Measurements from ENCODE around the gene DPH1.
A peak's percentile ranks its signal among the peaks of the same experiment; 100 is the strongest.

DPH1 gene

GRCh38 chr17:2015314-2015713 is 14.6 kb upstream of the DPH1 start:
- FAIRE-seq = no peak
- TF ChIP-seq POLR2A (IDR thresholded peaks at IDR 0.05; ENCODE audit: low read depth, low read length) = no peak

GRCh38 chr17:2016494-2016893 is 13.5 kb upstream of the DPH1 start:
- no peak for DNase-seq (ENCODE audit: insufficient read length, low spot score)
- TF ChIP-seq POLR2A (IDR thresholded peaks at IDR 0.05; ENCODE audit: low read depth, low read length) = no peak
- no peak for FAIRE-seq

More at GRCh38 chr17:2015314-2015713, 14.6 kb upstream of the DPH1 start:
- DNase-seq (ENCODE audit: insufficient read length, low spot score) = no peak

- DNase-seq (ENCODE audit: insufficient read length, low spot score) = no peak
- no peak for TF ChIP-seq POLR2A (IDR thresholded peaks at IDR 0.05; ENCODE audit: low read depth, low read length)
- no peak for FAIRE-seq
Observed at GRCh38 chr17:2017274-2017941, 12.5 kb upstream of the DPH1 start.

GRCh38 chr17:2018716-2019510 is 11.0 kb upstream of the DPH1 start:
- no peak for DNase-seq (ENCODE audit: insufficient read length, low spot score)
- no peak for FAIRE-seq
- no peak for TF ChIP-seq POLR2A (IDR thresholded peaks at IDR 0.05; ENCODE audit: low read depth, low read length)

- DNase-seq (ENCODE audit: insufficient read length, low spot score) (no peak), FAIRE-seq (no peak)
- TF ChIP-seq POLR2A (IDR thresholded peaks at IDR 0.05; ENCODE audit: low read depth, low read length) = no peak
Observed at GRCh38 chr17:2019723-2020122, 10.2 kb upstream of the DPH1 start.

- DNase-seq (ENCODE audit: insufficient read length, low spot score) (no peak), FAIRE-seq (no peak)
- no peak for TF ChIP-seq POLR2A (IDR thresholded peaks at IDR 0.05; ENCODE audit: low read depth, low read length)
Observed at GRCh38 chr17:2020721-2021120, 9.2 kb upstream of the DPH1 start.

- DNase-seq (ENCODE audit: insufficient read length, low spot score) = no peak
- no peak for FAIRE-seq
- TF ChIP-seq POLR2A (IDR thresholded peaks at IDR 0.05; ENCODE audit: low read depth, low read length) = no peak
Observed at GRCh38 chr17:2022647-2023240, 7.2 kb upstream of the DPH1 start.

GRCh38 chr17:2023256-2023655 is 6.7 kb upstream of the DPH1 start:
- no peak for TF ChIP-seq POLR2A (IDR thresholded peaks at IDR 0.05; ENCODE audit: low read depth, low read length)
- FAIRE-seq (no peak), DNase-seq (ENCODE audit: insufficient read length, low spot score) (no peak)

- DNase-seq (ENCODE audit: insufficient read length, low spot score) (no peak), FAIRE-seq (no peak)
Observed at GRCh38 chr17:2023692-2024571, 6.0 kb upstream of the DPH1 start.

GRCh38 chr17:2024572-2025219 is 5.3 kb upstream of the DPH1 start:
- TF ChIP-seq POLR2A (IDR thresholded peaks at IDR 0.05; ENCODE audit: low read depth, low read length) = no peak
- no peak for FAIRE-seq
- DNase-seq (ENCODE audit: insufficient read length, low spot score) = no peak

More at GRCh38 chr17:2023692-2024571, 6.0 kb upstream of the DPH1 start:
- no peak for TF ChIP-seq POLR2A (IDR thresholded peaks at IDR 0.05; ENCODE audit: low read depth, low read length)

- TF ChIP-seq POLR2A (IDR thresholded peaks at IDR 0.05; ENCODE audit: low read depth, low read length) = no peak
- FAIRE-seq (no peak), DNase-seq (ENCODE audit: insufficient read length, low spot score) (no peak)
Observed at GRCh38 chr17:2025220-2025621, 4.7 kb upstream of the DPH1 start, which contains the start of gene RTN4RL1. RTN4RL1 (minus strand) TSS chr17:2025334; CDS start chr17:2024865, 469 bp downstream.

GRCh38 chr17:2025622-2026309 is 4.2 kb upstream of the DPH1 start:
- no peak for FAIRE-seq
- TF ChIP-seq POLR2A (IDR thresholded peaks at IDR 0.05; ENCODE audit: low read depth, low read length) = no peak
- DNase-seq (ENCODE audit: insufficient read length, low spot score) = peak; percentile 85
